Breast epithelium (tissue), 4 donors: ENCODE results near the gene IFNK. TPM values are rescaled to one million over a fixed set of nuclear protein-coding genes. Genes with fewer than 3 reads are reported as not detected.

Experiments used
- DNase-seq, 2 donors: peaks; one replicate each; pipeline ENCODE4 v3.0.0-alpha.2; 2019; ENCODE audit warnings: low spot score in 2 of 2
- H3K27ac ChIP-seq, 2 donors: fragments of 200-600 bp; sonication (generic) in 1 of 2; one replicate each; pipeline ENCODE4 v1.5.1; 2016 to 2019; ENCODE audit warnings: mild to moderate bottlenecking in 1 of 2
- H3K27me3 ChIP-seq, 2 donors: fragments of 200-600 bp; sonication (generic) in 1 of 2; one replicate each; pipeline versions ENCODE4 v1.5.1 to v1.6.0; 2017 to 2019; ENCODE audit warnings: control low read depth in 1 of 2, mild to moderate bottlenecking in 1 of 2
- H3K36me3 ChIP-seq: fragments of 200-600 bp; one replicate; pipeline ENCODE4 v1.5.1; 2019
- H3K4me1 ChIP-seq, 2 donors: fragments of 200-600 bp; sonication (generic); one replicate each; pipeline ENCODE4 v1.5.1; 2016 to 2019; ENCODE audit warnings: control low read depth in 1 of 2
- H3K4me3 ChIP-seq, 3 donors: fragments of 200-600 bp; sonication (generic); 1 replicate in 2 of 3; 2 replicates in 1 of 3; pipeline ENCODE4 v1.5.1; 2016 to 2019; ENCODE audit warnings: mild to moderate bottlenecking in 3 of 3, moderate library complexity in 2 of 3
- H3K9me3 ChIP-seq, 2 donors: fragments of 200-600 bp; sonication (generic) in 1 of 2; one replicate each; pipeline ENCODE4 v1.5.1; 2016 to 2019; ENCODE audit warnings: control low read depth in 1 of 2
- CTCF ChIP-seq, 3 donors: fragments of 450-650 bp; IDR thresholded peaks; one replicate each; pipeline ENCODE4 v1.5.1; 2016 to 2017; ENCODE audit warnings: antibody characterized with exemption in 3 of 3, mild to moderate bottlenecking in 3 of 3, moderate library complexity in 3 of 3
- POLR2A ChIP-seq: fragments of 450-650 bp; IDR thresholded peaks from one replicate; pipeline ENCODE4 v1.6.1; 2016; ENCODE audit warnings: antibody characterized with exemption, mild to moderate bottlenecking, moderate library complexity
- POLR2AphosphoS5 ChIP-seq, 3 donors: sonication (generic); formaldehyde crosslinking; IDR thresholded peaks; one replicate each; pipeline ENCODE4 v1.6.1; 2017; ENCODE audit warnings: antibody characterized with exemption in 3 of 3
- intact Hi-C: fragments of 100-400 bp; cut with DNase I; formaldehyde crosslinking; loops from one replicate; pipeline ENCODE4 v1.15.1; 2023; ENCODE audit warnings: low total_unique reads
- total RNA-seq, 3 donors: library from RNA; depleted of rRNA; stranded (reverse); fragments of >200 nt; gene quantifications; one replicate each; pipeline ENCODE4 v1.1.0, GENCODE V29; 2016

Gene IFNK, protein sequence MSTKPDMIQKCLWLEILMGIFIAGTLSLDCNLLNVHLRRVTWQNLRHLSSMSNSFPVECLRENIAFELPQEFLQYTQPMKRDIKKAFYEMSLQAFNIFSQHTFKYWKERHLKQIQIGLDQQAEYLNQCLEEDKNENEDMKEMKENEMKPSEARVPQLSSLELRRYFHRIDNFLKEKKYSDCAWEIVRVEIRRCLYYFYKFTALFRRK
- total RNA-seq: not detected

- no peaks in the 10 kb centered on the region for H3K36me3 ChIP-seq
- DNase-seq: no peak
- no peaks in the 10 kb centered on the region for H3K27me3 ChIP-seq
- no peaks in the 10 kb centered on the region for H3K9me3 ChIP-seq
- intact Hi-C loops: no loop called here
- H3K4me1 ChIP-seq: peaks cover 0 to 4% of the 10 kb centered on the region in 2 donors
- no peak within 1 kb of the TSS for H3K27ac ChIP-seq
- TF ChIP-seq CTCF (IDR thresholded peaks at IDR 0.05) (no peak), POLR2A (no peak), POLR2AphosphoS5 (IDR thresholded peaks at IDR 0.05) (no peak)
- H3K4me3 ChIP-seq: no peak within 1 kb of the TSS
Observed at GRCh38 chr9:27524236-27524635, at the start of gene IFNK. TSS of gene IFNK (plus strand) at chr9:27524290. CDS start at chr9:27524337, 47 bp downstream.

- peaks cover 4 to 10% of the 10 kb centered on the region in 2 donors for H3K4me1 ChIP-seq
- H3K27ac ChIP-seq: peak overlapping the region; percentile 5 to 12
Observed at GRCh38 chr9:27474305-27474704, 49.8 kb upstream of the IFNK start.

GRCh38 chr9:27475057-27475595, 49.0 kb upstream of the IFNK start:
- Histone ChIP-seq H3K9me3 (peaks cover 0 to 6% of the 10 kb centered on the region in 2 donors), H3K27ac (peak overlapping the region; percentile 5 to 30), H3K4me1 (peaks cover 4 to 10% of the 10 kb centered on the region in 2 donors), H3K27me3 (no peaks in the 10 kb centered on the region), H3K36me3 (no peaks in the 10 kb centered on the region), H3K4me3 (no peak overlapping the region)
- TF ChIP-seq POLR2AphosphoS5 (IDR thresholded peaks at IDR 0.05) (no peak), CTCF (IDR thresholded peaks at IDR 0.05) (no peak), POLR2A (no peak)
- intact Hi-C loops: no loop called here
- no peak for DNase-seq

More at GRCh38 chr9:27474305-27474704, 49.8 kb upstream of the IFNK start:
- intact Hi-C loops: no loop called here
- no peaks in the 10 kb centered on the region for H3K36me3 ChIP-seq
- H3K4me3 ChIP-seq: no peak overlapping the region
- H3K9me3 ChIP-seq: peaks cover 0 to 6% of the 10 kb centered on the region in 2 donors
- DNase-seq: no peak
- TF ChIP-seq POLR2A (no peak), POLR2AphosphoS5 (IDR thresholded peaks at IDR 0.05) (no peak), CTCF (IDR thresholded peaks at IDR 0.05) (no peak)
- H3K27me3 ChIP-seq: no peaks in the 10 kb centered on the region

- H3K36me3 ChIP-seq: no peaks in the 10 kb centered on the region
- H3K4me1 ChIP-seq: peaks cover 4 to 10% of the 10 kb centered on the region in 2 donors
- intact Hi-C loops: no loop called here
- TF ChIP-seq CTCF (IDR thresholded peaks at IDR 0.05) (no peak), POLR2A (no peak), POLR2AphosphoS5 (IDR thresholded peaks at IDR 0.05) (no peak)
- H3K27me3 ChIP-seq: no peaks in the 10 kb centered on the region
- H3K4me3 ChIP-seq: no peak overlapping the region
- DNase-seq: no peak
- H3K27ac ChIP-seq: no peak overlapping the region
- H3K9me3 ChIP-seq: peaks cover 0 to 6% of the 10 kb centered on the region in 2 donors
Observed at GRCh38 chr9:27476870-27477515, 47.1 kb upstream of the IFNK start.

DNA sequence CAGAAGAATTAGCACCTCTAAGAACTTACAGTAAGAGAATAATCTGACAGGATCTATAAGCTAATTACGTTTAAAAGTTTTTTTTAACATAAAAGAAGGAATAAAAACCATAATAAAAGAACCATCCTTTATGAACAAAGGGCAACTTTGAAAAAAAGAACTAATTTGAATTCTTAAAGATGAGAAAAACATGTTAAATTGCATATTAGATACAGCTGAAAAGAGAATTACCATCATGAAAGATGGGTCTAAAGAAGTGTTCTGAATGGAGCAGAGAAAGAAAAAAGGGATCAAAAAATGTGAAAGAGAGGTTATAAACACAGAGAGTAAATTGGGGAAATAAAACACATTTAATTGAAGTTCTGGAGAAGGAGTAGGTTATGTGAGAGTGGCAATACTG, 45.8 kb upstream of the IFNK start:
- intact Hi-C loops: no loop called here
- peaks cover 3 to 4% of the 10 kb centered on the region in 2 donors for H3K4me1 ChIP-seq

More for the DNA sequence above, 45.8 kb upstream of the IFNK start:
- Histone ChIP-seq H3K27me3 (no peaks in the 10 kb centered on the region), H3K36me3 (no peaks in the 10 kb centered on the region), H3K9me3 (peaks cover 0 to 6% of the 10 kb centered on the region in 2 donors), H3K4me3 (no peak overlapping the region), H3K27ac (no peak overlapping the region)
- DNase-seq: no peak
- TF ChIP-seq POLR2A (no peak), CTCF (IDR thresholded peaks at IDR 0.05) (no peak), POLR2AphosphoS5 (IDR thresholded peaks at IDR 0.05) (no peak)
